IPS-18c (cell line): ENCODE results near the gene TASP1.

Experiments
- H3K4me3 ChIP-seq: 2 replicates; pipeline ENCODE4 v1.7.0; 2013; ENCODE audit warnings: low read depth, mild to moderate bottlenecking, low read length, moderate library complexity; ENCODE audit not compliant: insufficient read depth
- H3K9me3 ChIP-seq: one replicate; pipeline ENCODE4 v1.6.1; 2013; ENCODE audit warnings: mild to moderate bottlenecking, low read length, moderate library complexity; ENCODE audit not compliant: control insufficient read depth, insufficient read depth

Gene TASP1

DNA sequence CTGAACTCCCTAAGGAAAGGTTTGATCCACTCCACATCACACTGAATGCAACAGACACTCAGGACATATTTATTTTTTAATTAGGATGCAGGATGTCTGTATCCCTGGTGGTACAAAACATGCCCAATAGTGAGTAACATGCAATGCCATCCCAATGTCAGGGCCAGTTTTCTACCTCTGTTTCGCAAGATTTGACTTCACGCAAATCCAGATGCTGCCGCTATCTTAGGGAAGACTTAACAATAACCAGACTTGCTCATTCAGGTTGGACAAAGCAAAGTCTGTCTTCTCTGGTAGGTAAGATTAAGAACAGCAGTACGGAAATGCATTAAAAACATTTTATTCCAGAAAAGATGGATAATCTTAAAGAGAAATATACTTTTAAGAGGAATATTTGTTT lies 103.1 kb downstream of the TASP1 start:
- no peak overlapping the region for H3K4me3 ChIP-seq
- H3K9me3 ChIP-seq: no peaks in the 10 kb centered on the region

DNA sequence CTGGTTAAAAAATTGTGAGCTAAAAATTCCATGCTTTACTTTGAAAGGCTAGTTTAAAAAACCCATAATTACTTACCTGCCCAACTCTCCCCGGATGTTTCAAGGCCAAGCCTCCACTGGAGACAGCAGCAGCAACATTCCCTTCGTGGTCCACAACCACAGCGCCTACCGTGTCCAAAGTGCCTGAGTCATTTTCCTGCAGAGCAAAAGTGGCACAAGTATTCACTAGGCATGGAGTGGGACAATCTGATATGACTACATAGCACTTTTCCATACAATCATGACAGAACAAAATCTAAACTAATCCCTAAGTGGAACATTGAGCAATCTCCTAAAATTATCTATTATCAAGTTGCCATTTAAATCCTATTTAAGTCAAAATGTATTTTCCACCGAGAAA lies 104.8 kb downstream of the TASP1 start:
- Histone ChIP-seq H3K4me3 (no peak overlapping the region), H3K9me3 (no peaks in the 10 kb centered on the region)

DNA sequence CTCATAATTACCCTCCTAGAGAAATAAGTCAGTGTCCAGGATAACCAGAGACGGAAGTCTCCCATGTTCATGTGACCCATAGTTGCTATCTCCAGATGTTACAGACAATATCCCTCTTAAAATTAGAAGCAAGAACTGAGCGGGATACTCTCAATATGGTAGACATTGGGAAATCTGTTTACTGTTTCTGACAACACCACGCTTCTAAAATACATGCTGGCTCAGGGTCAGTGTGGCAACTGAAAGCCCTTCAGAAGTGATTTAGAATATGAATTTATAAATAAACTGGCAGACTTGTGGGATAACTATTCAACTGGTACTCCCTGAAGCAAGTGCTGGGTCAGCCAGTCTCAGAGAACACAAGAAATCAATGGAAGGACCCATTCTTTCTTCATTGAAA lies 108.6 kb downstream of the TASP1 start:
- Histone ChIP-seq H3K9me3 (no peaks in the 10 kb centered on the region), H3K4me3 (no peak overlapping the region)

DNA sequence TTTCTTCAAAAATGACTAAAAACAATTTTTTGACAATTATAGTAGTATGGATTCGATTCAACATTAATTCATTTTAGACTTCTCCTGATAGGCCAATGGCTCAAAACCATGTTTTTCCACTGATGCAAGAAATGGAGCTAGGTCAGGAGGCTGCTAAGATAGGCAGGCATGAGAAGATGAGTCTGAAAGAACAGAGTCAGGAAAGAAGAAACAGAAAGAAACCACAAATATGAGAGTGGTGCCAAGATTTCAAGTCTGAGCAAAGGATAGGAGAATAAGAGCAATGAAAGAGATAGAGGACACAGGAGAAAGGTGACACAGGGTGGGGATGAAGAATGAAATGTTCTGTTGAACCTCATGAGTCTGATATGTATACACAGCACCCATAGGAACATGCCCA lies 112.2 kb downstream of the TASP1 start:
- Histone ChIP-seq H3K9me3 (no peaks in the 10 kb centered on the region), H3K4me3 (no peak overlapping the region)

DNA sequence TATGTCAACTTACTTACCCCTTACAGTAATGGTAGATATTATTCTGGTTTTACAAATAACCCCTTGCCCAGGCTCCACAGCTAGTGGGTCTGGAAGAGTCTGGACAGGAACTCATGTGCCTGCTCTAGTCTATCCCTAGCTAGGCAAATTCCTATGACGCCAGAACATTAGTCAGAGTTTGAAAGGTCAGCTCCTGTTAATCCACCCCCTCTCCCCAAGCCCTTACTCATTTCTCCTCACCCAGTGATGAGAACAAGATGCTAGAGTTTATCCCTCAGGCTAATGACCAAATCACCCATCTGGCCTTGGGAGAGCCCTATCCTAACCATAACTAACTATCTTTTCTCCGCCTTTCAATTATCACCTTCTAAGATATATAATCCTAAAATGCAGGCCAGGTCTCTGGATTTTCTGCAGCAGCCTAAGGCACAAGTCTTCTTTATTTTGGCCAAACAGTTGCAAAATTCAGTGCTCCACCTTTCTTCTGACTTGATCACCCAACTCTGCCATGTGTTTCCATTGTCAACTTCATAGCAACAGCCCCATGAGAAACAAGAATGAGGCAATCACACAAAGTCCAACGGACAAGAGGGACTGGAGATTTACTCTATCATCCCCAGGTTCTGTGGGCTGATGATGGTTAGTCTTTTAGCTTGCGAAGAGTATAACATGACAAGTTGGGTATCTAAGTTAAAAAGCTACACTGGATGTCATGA lies 113.3 kb downstream of the TASP1 start:
- no peaks in the 10 kb centered on the region for H3K9me3 ChIP-seq
- no peak overlapping the region for H3K4me3 ChIP-seq

DNA sequence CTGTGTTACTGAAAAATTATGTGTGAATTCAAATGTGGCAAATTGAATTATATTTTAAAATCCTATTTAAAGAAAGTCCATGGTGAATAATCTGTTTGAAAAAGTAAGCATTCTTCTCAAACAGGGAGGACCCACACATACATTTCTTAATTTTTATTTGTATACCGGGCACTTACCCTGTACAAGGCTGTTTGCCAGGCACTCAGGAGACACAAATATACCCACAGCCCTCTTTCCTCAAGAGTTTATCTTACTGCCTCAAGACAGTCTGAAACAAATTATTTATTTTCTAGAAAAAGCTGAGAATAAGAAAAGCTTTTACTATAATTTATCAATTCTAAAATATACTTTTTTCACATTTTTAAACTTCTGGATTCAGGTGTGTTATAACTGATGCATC lies 114.4 kb downstream of the TASP1 start:
- H3K9me3 ChIP-seq: no peaks in the 10 kb centered on the region
- no peak overlapping the region for H3K4me3 ChIP-seq

DNA sequence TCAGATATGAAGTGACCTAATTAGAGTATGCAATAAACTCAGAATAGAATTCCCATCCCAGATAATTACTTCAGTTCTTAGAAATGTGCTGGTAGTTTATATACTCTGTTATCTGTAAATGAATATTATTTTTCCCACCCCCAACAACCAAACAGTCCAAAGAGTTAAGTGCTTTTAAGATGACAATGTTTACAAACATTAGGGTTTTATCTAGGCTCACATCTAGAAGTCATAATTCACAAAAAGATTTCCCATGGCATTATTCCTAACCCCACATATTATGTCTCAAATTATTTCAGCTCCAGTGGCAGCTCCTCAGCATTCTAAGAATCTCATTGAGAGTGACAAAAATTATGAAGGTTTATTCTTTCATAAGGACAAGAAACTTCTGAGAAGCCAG lies 120.9 kb downstream of the TASP1 start:
- no peak overlapping the region for H3K4me3 ChIP-seq

DNA sequence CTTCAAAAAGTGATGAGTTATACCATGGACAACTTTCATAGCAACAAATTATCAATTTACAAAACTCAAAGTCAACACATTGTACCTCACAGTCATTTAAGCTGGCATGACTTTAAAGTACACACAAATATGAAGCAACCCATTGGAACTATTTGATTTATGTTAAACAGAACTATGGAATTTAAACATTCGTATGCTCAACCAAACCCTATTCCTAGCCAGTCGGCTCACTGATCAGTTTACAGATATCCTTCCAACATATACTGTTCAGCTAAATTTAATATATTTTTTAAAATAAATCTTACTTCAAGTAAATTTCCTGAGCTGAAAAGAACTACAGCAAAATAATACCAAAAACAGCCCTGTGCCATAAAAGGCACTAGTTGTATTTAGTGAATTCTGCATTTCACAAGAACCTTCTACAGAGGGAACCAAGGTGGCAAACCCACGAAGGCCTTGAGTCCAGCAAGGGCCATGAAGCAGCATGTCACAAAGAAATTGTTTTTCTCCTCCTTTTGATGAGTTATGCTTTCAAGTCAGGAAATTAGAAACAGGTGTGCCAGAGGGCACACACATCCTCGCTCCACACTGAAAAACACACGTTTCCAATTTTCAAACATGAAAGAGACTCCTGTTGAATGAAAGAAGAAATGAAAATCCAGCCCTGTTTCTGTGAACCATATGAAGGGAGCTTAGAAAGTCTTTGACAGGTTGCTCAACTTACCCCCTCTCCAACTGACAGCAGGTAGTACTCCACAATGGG lies 122.8 kb downstream of the TASP1 start:
- H3K9me3 ChIP-seq: peaks cover 2% of the 10 kb centered on the region
- H3K4me3 ChIP-seq: no peak overlapping the region

More for the DNA sequence above, 120.9 kb downstream of the TASP1 start:
- no peaks in the 10 kb centered on the region for H3K9me3 ChIP-seq

DNA sequence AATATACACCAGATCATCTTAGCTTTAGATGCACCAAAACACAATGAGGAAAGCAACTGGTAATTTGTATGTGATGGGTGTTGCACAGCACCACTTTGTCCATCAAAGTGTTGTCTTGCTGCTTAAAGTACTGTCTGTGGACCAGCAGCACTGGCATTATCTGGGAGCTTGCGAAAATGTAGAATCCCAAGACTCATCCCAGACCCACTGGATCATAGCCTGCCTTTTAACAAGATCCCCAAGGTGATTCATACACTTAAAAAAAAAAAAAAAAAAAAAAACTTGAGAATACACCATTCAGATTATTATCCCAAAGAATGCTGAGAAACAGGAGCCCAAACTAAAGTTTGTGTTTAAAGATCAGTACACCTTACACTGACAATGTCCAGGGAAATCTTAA lies 123.4 kb downstream of the TASP1 start:
- Histone ChIP-seq H3K4me3 (no peak overlapping the region), H3K9me3 (peaks cover 2% of the 10 kb centered on the region)

DNA sequence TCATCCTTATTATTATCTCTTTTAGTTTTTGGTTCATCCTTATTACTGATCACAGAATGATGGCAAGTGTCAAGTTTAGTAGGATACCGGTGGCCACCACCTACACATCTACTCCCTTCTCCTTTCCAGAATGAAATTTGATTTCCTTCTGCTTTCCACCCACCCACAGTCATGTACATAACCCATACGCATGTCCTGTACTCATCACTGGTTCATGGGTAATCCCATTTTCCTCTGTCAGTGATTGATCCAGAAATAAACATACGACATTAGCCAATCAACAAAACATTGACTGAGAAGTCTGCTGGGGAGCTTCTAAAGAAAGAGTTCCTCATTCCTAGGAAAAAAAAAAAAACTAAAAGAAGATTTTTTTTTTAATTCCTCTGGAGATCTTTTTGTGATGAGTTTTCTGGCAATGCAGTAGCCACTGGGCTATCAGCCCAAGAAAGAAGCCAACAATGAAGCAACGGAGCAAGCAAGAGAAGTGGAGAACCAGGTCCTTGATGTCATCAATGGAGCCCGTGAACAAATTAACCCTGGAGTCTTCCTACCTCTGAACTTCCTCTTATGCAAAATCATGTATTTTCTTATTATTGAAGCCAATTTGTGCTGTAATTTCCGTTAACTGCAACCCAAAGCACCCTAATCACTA lies 127.8 kb downstream of the TASP1 start:
- Histone ChIP-seq H3K4me3 (no peak overlapping the region), H3K9me3 (peaks cover 2% of the 10 kb centered on the region)

DNA sequence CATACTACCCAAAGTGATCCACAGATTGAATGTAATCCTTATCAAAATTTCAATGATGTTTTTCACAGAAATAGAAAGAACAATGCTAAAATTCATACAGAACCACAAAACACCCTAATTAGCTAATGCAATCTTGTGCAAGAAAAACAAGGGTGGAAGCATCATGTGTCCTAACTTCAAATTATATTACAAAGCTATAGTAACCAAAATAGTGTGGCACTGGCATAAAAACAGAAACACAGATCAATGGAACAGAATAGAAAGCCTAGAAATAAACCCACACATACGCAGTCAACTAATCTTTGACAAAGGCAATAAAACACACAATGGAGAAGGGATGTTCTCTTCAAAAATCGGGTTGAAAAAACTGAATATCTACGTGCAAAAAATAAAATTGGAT lies 131.1 kb downstream of the TASP1 start:
- no peak overlapping the region for H3K4me3 ChIP-seq

DNA sequence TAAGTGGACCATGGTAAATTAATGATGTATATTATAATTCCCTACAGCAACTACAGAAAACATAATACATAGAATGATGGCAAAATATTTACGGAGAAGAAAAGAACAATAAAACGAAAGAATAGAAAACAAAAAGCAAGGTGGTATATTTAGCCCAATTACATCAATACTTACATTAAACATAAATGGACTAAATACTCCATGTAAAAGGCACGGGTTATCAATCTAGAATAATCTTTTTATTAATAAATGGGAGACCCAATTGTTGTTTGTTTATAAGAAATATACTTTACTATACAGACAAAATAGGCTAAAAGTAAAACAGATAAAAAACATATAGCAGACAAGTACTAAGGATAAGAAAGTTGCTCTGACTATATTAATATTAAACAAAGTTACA lies 137.2 kb downstream of the TASP1 start:
- no peaks in the 10 kb centered on the region for H3K9me3 ChIP-seq
- no peak overlapping the region for H3K4me3 ChIP-seq

More for the DNA sequence above, 131.1 kb downstream of the TASP1 start:
- H3K9me3 ChIP-seq: peaks cover 2% of the 10 kb centered on the region

DNA sequence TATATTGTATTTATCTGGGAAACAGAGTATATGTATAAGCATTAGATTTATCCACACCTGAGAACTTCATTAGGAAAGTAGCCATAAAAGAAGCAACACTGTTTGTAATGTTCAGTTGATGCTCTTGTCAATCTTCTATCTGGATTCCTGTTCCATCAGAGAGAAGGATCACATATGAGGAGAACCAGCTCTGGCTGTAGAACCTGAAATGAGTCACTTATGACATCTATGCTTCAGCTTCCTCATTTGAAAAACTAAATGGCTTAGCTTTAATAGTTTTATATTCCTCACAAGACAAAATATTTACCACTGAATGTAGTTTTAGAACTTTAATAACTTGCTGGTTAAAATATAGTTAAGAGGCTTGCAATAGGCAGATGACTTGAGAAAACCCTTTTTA lies 144.7 kb downstream of the TASP1 start:
- Histone ChIP-seq H3K4me3 (no peak overlapping the region), H3K9me3 (no peaks in the 10 kb centered on the region)

DNA sequence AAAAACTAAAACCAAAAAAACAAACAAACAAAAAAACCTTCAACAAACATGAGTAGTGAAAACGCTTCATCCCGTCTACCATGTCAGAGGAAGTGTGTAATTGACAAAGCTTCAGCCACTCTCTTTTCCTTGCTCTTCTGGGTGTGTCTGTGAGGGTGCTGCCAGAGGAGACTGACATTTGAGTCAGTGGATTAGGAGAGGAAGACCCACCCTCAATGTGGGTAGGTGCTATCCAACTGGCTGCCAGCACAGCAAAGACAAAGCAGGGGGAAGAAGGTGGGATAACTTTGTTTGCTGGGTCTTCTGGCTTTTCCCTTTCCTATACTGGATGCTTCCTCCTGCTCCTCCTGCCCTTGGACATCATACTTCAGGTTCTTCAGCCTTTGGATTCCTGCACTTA lies 145.6 kb downstream of the TASP1 start:
- Histone ChIP-seq H3K4me3 (no peak overlapping the region), H3K9me3 (no peaks in the 10 kb centered on the region)

DNA sequence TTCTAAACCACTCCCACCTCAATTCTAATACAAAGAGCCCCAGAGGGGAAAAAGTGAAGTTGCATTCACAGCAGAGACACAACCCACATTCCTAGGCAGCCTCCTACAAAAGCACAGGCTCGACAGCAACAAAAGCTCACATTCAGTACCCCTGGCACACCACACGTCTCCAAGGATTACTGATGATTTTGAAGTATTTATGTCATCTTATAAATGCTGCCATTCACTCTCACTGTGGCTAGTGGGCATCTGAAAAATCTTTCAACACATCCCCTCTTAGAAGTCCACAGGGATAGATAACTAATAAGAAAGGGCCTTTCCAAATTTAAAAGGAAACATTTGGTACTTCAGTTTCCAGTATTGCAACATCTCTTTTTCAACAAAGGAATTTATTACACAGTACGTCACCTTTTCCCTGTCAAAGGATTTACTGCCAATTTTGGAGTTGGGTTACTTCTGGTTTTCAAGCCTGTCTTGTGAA lies 146.7 kb downstream of the TASP1 start:
- Histone ChIP-seq H3K9me3 (no peaks in the 10 kb centered on the region), H3K4me3 (no peak overlapping the region)

DNA sequence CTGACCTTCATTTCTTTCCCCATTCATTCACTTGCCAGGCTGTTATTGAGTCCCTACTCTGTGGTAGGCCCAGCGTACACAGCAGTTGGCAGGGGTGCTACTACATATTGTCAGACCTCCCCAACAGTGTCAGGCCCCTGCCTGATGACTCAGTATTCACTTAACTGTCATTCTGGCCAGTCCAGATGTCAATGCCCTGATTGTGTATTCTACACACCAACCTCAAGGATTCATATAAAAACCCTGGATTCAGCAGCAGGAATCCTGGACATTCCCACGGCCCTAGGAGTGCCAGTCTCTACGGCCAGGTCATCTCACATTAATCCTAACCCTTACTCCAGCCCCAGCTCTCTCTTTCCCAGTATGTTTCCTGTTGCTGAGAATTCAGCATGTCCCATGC lies 151.5 kb downstream of the TASP1 start:
- Histone ChIP-seq H3K4me3 (no peak overlapping the region), H3K9me3 (no peaks in the 10 kb centered on the region)

DNA sequence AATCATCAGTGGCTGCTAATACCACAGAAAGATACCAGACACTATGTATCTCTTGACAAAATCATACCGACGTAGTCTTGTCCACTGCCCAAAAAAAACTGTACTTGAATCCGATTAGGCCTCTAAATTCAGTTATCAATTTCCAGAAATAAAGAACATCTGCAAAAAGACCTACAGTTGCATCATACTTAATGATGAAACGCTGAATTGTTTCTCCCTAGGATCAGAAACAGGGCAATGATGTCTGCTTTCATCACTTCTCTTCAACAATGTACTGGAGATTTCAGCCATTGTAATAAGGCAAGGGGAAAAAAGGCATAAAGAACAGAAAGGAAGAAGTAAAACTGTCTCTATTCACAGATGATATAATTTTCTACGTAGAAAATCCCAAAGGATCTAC lies 152.0 kb downstream of the TASP1 start:
- Histone ChIP-seq H3K9me3 (no peaks in the 10 kb centered on the region), H3K4me3 (no peak overlapping the region)

DNA sequence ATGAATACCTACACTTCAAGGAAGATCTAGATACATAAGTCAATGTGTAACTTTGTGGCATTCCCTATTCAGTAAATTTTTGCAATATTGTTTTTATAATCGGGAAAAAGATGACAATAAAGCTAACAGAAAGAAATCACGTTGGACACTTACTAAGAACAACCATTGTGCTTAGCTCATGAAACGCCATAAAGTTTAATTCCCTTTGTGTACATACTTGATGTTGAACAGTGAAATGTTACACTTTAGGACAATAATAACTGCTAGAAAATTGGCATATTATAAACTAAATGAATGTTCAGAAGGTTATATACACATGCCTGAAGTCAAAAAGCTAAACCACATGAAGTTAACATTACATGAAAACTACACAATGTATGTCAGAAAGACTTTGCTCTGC lies 153.2 kb downstream of the TASP1 start:
- no peak overlapping the region for H3K4me3 ChIP-seq
- no peaks in the 10 kb centered on the region for H3K9me3 ChIP-seq
